ENCODE results near the gene CAMK2B. TPM values are rescaled to one million over a fixed set of nuclear protein-coding genes. Genes with fewer than 3 reads are reported as not detected.

The CAMK2B gene
- total RNA-seq, 1 donor from 2014 or later, result 0.58 TPM

DNA sequence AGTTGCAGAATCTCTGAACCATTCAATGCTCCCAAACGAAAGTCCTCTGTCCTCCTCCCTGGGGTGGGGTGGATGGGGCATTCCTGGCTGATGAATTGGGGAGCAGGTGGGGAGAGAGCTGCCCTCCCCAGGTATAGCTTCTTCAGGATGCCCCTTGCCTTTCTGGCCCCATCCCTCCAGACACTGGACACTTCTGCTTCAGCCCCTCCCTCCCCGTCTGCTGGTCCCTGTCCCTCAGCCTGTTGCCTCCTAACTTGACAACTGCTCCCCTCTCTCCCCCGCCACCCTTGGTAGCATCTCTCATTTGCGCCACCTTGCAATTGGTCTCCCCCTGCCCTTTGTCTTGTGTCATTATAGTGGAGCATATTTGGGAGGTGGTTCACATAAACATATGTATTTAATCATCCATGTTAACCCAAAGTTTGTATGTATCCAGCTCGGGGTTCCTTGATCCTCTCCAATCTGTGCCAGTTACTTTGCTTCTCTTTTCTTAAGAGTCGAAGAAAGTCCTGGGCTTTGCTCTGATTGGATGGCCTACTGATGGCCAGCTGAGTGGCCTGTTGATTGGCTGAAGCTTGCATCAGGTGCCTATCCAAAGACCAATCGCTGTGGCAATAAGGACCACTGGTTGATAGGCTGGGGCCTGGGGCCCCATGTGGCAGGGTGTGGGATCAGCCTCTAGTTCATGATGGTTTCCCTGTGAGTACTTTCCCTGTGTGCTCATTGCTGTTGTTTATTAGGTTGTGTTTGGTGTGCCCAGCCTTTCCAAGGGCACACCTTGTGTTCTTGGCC, 132.2 kb downstream of the CAMK2B start:
- DNase-seq (no peak), ATAC-seq (ENCODE audit: low read depth) (peak; percentile 33)
- POLR2A ChIA-PET, result interaction anchor here (0.6 kb wide), 1 partner anchor 123 kb away, joined by 3 read pairs; no protein-coding TSS in a partner anchor
- H3K4me1 Mint-ChIP-seq, result peaks cover 4% of the 10 kb centered on the region
- no peak overlapping the region for H3K27ac Mint-ChIP-seq
- H3K27me3 Mint-ChIP-seq, result peaks cover 11% of the 10 kb centered on the region
- TF ChIP-seq, protein P1, sequence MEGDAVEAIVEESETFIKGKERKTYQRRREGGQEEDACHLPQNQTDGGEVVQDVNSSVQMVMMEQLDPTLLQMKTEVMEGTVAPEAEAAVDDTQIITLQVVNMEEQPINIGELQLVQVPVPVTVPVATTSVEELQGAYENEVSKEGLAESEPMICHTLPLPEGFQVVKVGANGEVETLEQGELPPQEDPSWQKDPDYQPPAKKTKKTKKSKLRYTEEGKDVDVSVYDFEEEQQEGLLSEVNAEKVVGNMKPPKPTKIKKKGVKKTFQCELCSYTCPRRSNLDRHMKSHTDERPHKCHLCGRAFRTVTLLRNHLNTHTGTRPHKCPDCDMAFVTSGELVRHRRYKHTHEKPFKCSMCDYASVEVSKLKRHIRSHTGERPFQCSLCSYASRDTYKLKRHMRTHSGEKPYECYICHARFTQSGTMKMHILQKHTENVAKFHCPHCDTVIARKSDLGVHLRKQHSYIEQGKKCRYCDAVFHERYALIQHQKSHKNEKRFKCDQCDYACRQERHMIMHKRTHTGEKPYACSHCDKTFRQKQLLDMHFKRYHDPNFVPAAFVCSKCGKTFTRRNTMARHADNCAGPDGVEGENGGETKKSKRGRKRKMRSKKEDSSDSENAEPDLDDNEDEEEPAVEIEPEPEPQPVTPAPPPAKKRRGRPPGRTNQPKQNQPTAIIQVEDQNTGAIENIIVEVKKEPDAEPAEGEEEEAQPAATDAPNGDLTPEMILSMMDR (IDR thresholded peaks at IDR 0.05), result no peak
- H3K36me3 Mint-ChIP-seq (ENCODE audit: low read depth), result no peaks in the 10 kb centered on the region
- intact Hi-C loops (cut with micrococcal nuclease), result no loop called here
- no peaks in the 10 kb centered on the region for H3K9me3 Mint-ChIP-seq
- H3K4me3 Mint-ChIP-seq, result no peak overlapping the region
- CTCF ChIA-PET, result interaction anchor here (1.3 kb wide), 1 partner anchor 173 kb away, joined by 4 read pairs; no protein-coding TSS in a partner anchor

DNA sequence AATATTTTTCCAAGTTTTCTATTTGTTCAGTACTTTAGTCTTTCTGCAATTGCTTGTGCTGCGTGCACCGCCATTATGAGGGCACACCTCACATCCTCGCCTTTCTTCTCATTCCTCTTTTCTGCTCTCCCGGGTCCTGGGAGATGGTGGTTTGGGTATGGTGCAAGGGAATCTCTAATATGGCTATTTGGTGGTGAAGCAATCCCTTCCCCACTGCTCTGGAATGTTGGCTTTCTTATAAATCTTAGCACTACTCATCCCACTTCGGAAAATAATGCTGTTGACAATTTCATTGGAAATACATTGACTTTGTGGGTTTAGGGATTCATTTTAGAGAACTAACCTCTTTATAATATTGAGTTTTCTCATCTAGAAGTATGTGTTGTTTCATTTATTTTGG, 134.2 kb downstream of the CAMK2B start:
- Mint-ChIP-seq H3K27ac (no peak overlapping the region), H3K4me3 (no peak overlapping the region), H3K36me3 (ENCODE audit: low read depth) (no peaks in the 10 kb centered on the region), H3K4me1 (no peaks in the 10 kb centered on the region), H3K9me3 (no peaks in the 10 kb centered on the region), H3K27me3 (peaks cover 5% of the 10 kb centered on the region)
- DNase-seq (no peak), ATAC-seq (ENCODE audit: low read depth) (no peak)
- ChIA-PET CTCF (no interaction called here), POLR2A (no interaction called here)
- intact Hi-C loops (cut with micrococcal nuclease), result no loop called here
- TF ChIP-seq, protein P1 (IDR thresholded peaks at IDR 0.05), result no peak

GRCh38 chr7:44189993-44190872, 135.2 kb downstream of the CAMK2B start:
- H3K4me1 Mint-ChIP-seq, result no peaks in the 10 kb centered on the region
- ATAC-seq (ENCODE audit: low read depth), result no peak
- intact Hi-C loops (cut with micrococcal nuclease), result no loop called here
- ChIA-PET CTCF (no interaction called here), POLR2A (no interaction called here)
- no peaks in the 10 kb centered on the region for H3K36me3 Mint-ChIP-seq (ENCODE audit: low read depth)
- no peak overlapping the region for H3K27ac Mint-ChIP-seq
- H3K9me3 Mint-ChIP-seq, result no peaks in the 10 kb centered on the region
- H3K27me3 Mint-ChIP-seq, result peaks cover 5% of the 10 kb centered on the region
- TF ChIP-seq, protein P1 (IDR thresholded peaks at IDR 0.05), result no peak
- no peak overlapping the region for H3K4me3 Mint-ChIP-seq
- no peak for DNase-seq

- no peaks in the 10 kb centered on the region for H3K36me3 Mint-ChIP-seq (ENCODE audit: low read depth)
- TF ChIP-seq, protein P1 (IDR thresholded peaks at IDR 0.05), result no peak
- intact Hi-C loops (cut with micrococcal nuclease), result no loop called here
- POLR2A ChIA-PET, result no interaction called here
- no peaks in the 10 kb centered on the region for H3K4me1 Mint-ChIP-seq
- H3K9me3 Mint-ChIP-seq, result no peaks in the 10 kb centered on the region
- peaks cover 5% of the 10 kb centered on the region for H3K27me3 Mint-ChIP-seq
- no peak within 1 kb of the TSS for H3K27ac Mint-ChIP-seq
- ATAC-seq (ENCODE audit: low read depth) (no peak), DNase-seq (no peak)
- CTCF ChIA-PET, result no interaction called here
- H3K4me3 Mint-ChIP-seq, result no peak within 1 kb of the TSS
Observed at GRCh38 chr7:44189286-44189992, 136.0 kb downstream of the CAMK2B start, which contains the start of gene GCK. Gene GCK, minus strand, starts transcription at chr7:44189439. Its CDS starts 486 bp downstream, at chr7:44188953.

Measured in activated B cell treated with CpG ODN at 0.5 μM for 24 hours (primary cell).